ENCODE data around the gene MORN5.

DNA sequence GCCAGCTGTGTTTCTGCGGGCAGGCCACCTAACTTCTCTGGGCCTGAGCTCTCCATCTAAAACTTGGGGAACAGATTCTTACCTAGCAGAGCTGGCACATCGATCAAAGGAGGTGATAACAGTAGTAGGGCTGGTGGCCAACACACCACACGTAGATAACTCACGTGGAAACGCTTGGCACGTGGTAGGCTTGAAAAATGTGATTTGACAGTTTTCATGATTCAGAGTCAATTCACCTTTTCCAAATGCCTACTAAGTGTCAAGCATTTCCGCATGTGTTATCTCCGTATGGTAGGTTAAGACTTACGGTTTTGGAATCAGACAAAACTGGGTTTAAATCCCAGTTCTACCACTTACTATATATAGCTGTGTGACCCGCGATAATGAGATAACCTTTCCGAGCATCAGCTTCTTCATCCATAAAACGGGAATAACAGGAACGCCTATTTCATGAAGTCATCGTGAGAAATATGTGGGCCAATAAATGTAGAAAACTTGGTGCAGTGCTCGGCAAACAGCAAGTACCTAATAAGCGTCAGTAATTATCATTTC lies 25.6 kb upstream of the MORN5 start:
- no peak for TF ChIP-seq POLR2A (IDR thresholded peaks at IDR 0.05; ENCODE audit: low read length)
- no peak for TF ChIP-seq GATA1 (IDR thresholded peaks at IDR 0.05; ENCODE audit: low read depth, low read length)
